ENCODE measurements around the gene PCED1A. TPM values are rescaled to one million over a fixed set of nuclear protein-coding genes. Genes with fewer than 3 reads are reported as not detected.

Gene PCED1A
- total and polyA plus RNA-seq, 2 of the 8 experiments (the other 6 are each of a cell fraction or from before 2014, with no cell fraction given) = 13.4 to 18.9 TPM

- Histone ChIP-seq H3K23ac (ENCODE audit: insufficient read length) (no peak overlapping the region), H3K4me1 (replicated peaks in 1 of 4; ENCODE audit: control insufficient read depth in 3 of 4, insufficient read depth in 4 of 4, low read length in 3 of 4) (no peaks in the 10 kb centered on the region; a peak in 1 of 7 replicates), H2BK120ac (replicated peaks; ENCODE audit: low read depth, low read length) (no peak overlapping the region), H4K5ac (ENCODE audit: insufficient read length, low read depth, low read length) (no peak overlapping the region), H3K9me3 (ENCODE audit: insufficient read depth in 2 of 2, low read depth in 1 of 2, low read length in 1 of 2) (peaks cover 0 to 6% of the 10 kb centered on the region in 2 experiments; a peak in 1 of 4 replicates), H3K56ac (replicated peaks; ENCODE audit: insufficient read length, low read depth, low read length) (no peak overlapping the region), H4K8ac (ENCODE audit: extremely low read depth, insufficient read depth, low read length) (no peak overlapping the region), H3K79me1 (ENCODE audit: low read depth, low read length) (no peaks in the 10 kb centered on the region), H3K23me2 (ENCODE audit: low read depth, low read length) (peaks cover 9% of the 10 kb centered on the region; the same call in 1 of the 2 replicates), H3K27ac (ENCODE audit: low read depth, low read length) (no peak overlapping the region), H4K20me1 (replicated peaks in 1 of 2; ENCODE audit: control insufficient read depth in 1 of 2, insufficient read depth in 2 of 2, low read length in 2 of 2) (peaks cover 0 to 5% of the 10 kb centered on the region in 2 experiments), H2BK12ac (ENCODE audit: low read depth, low read length) (no peak overlapping the region), H4K91ac (replicated peaks; ENCODE audit: insufficient read length, low read length) (no peak overlapping the region), H3K4me2 (ENCODE audit: insufficient read depth in 1 of 2, low read depth in 2 of 2, low read length in 2 of 2) (peak overlapping the region; percentile 56 to 89), H2BK5ac (ENCODE audit: low read depth, low read length) (no peak overlapping the region), H3K27me3 (replicated peaks in 1 of 4; ENCODE audit: control insufficient read depth in 3 of 4, extremely low read depth in 1 of 4, insufficient read depth in 3 of 4, low read length in 3 of 4) (peaks cover 5 to 20% (median 17%) of the 10 kb centered on the region in 4 experiments), H2AFZ (ENCODE audit: low read length) (peak overlapping the region; percentile 78; the same call in 1 of the 2 replicates), H3K79me2 (ENCODE audit: control insufficient read depth in 1 of 2, insufficient read depth in 2 of 2, low read length in 2 of 2) (no peaks in the 10 kb centered on the region), H3K36me3 (ENCODE audit: control insufficient read depth in 2 of 4, insufficient read depth in 4 of 4, low read length in 3 of 4) (peaks cover 0 to 5% (median 0%) of the 10 kb centered on the region in 4 experiments; a peak in 1 of 8 replicates), H3K4ac (replicated peaks; ENCODE audit: insufficient read length, low read depth, low read length) (no peak overlapping the region), H3K4me3 (ENCODE audit: extremely low read depth in 1 of 4, insufficient read depth in 2 of 4, low read depth in 3 of 4, low read length in 4 of 4) (peak overlapping the region; percentile 64 to 93 (median 71)), H2BK15ac (ENCODE audit: low read length) (no peak overlapping the region), H3K9ac (replicated peaks in 1 of 4; ENCODE audit: extremely low read depth in 1 of 4, low read depth in 3 of 4, low read length in 3 of 4) (no peak overlapping the region), H2AK5ac (ENCODE audit: low read depth, low read length) (no peak overlapping the region), H2BK20ac (ENCODE audit: low read length) (no peak overlapping the region), H3K18ac (ENCODE audit: extremely low read depth, low read length) (no peak overlapping the region; the same call in 1 of the 2 replicates), H3K14ac (ENCODE audit: insufficient read length) (no peak overlapping the region)
- DNase-seq (ENCODE audit: low read depth in 1 of 2, low spot score in 2 of 2) = peak in 1 of 2 experiments; percentile 76
- CTCF ChIA-PET (ENCODE audit: partially characterized antibody) = interaction anchor here (2.0 to 4.1 kb wide), 3 partner anchors 10 to 88 kb away, joined by 6 to 20 read pairs (median 7); no protein-coding TSS in a partner anchor
- no peak for FAIRE-seq
- TF ChIP-seq CHD1 (IDR thresholded peaks at IDR 0.05; ENCODE audit: low read depth, low read length) (no peak), JUN (IDR thresholded peaks at IDR 0.05; ENCODE audit: low read depth, low read length) (no peak), ASH2L (IDR thresholded peaks at IDR 0.05; ENCODE audit: low read length) (peak; percentile 3), SAP30 (IDR thresholded peaks at IDR 0.05; ENCODE audit: insufficient read depth, insufficient replicate concordance, low read length) (peak; percentile 34)
- POLR2A ChIA-PET (ENCODE audit: partially characterized antibody) = interaction anchor here (1.0 to 2.7 kb wide), 6 partner anchors 9 to 187 kb away, joined by 3 to 10 read pairs (median 4); no protein-coding TSS in a partner anchor
- 11% methylated on average over 26 of the region's 33 CpGs; no CpG with 5 or more reads in 1 of the 2 experiments for WGBS, 2 experiments (ENCODE audit: extremely low coverage in 1 of 2, insufficient coverage in 1 of 2, insufficient read length in 1 of 2, insufficient replicate concordance in 2 of 2, low coverage in 1 of 2, low lambda C conversion rate in 2 of 2, missing lambda C conversion rate in 1 of 2)
These were observed 594 bp upstream of the PCED1A start for GRCh38 chr20:2840967-2841531.

All from H1 (cell line).